Fibroblast of lung (primary cell): ENCODE results near the gene TMEM147. TPM values are rescaled to one million over a fixed set of nuclear protein-coding genes. Genes with fewer than 3 reads are reported as not detected.

Source experiments
- DNase-seq, 2 donors: peaks; one replicate each; pipeline versions ENCODE4 v3.0.0 to v3.0.0-alpha.2; 2010; ENCODE audit warnings: low read depth in 2 of 2
- H2AFZ ChIP-seq: 2 replicates; pipeline ENCODE4 v1.5.1; 2012; ENCODE audit warnings: low read length, control low read depth, inconsistent platforms
- H3K27ac ChIP-seq: 2 replicates; pipeline ENCODE4 v1.5.1; 2011; ENCODE audit warnings: low read length, control low read depth; ENCODE audit not compliant: insufficient read depth
- H3K27me3 ChIP-seq: 2 replicates; pipeline ENCODE4 v1.5.1; 2011; ENCODE audit warnings: mild to moderate bottlenecking, low read length; ENCODE audit not compliant: control insufficient read depth, insufficient read depth
- H3K36me3 ChIP-seq: 2 replicates; pipeline ENCODE4 v1.5.1; 2011; ENCODE audit warnings: low read length; ENCODE audit not compliant: control insufficient read depth, insufficient read depth
- H3K4me1 ChIP-seq: 2 replicates; pipeline ENCODE4 v1.5.1; 2011; ENCODE audit warnings: low read length; ENCODE audit not compliant: control insufficient read depth, insufficient read depth; ENCODE audit errors: extremely low read depth
- H3K4me2 ChIP-seq: 2 replicates; pipeline ENCODE4 v1.5.1; 2011; ENCODE audit warnings: low read length, control low read depth; ENCODE audit not compliant: insufficient read depth; ENCODE audit errors: extremely low read depth
- H3K4me3 ChIP-seq, 4 experiments: fragments of 200-600 bp in 1 of 4; sonication (generic) in 1 of 4; replicated peaks in 1 of 4; 2 replicates each; pipeline ENCODE4 v1.5.1; 2011 to 2016; ENCODE audit warnings: low read length in 4 of 4, low read depth in 3 of 4, mild to moderate bottlenecking in 3 of 4, control low read depth in 2 of 4, inconsistent platforms in 1 of 4, mixed read lengths in 1 of 4; ENCODE audit not compliant: insufficient read depth in 1 of 4; ENCODE audit errors: control extremely low read depth in 1 of 4
- H3K79me2 ChIP-seq: 2 replicates; pipeline ENCODE4 v1.5.1; 2012; ENCODE audit warnings: mild to moderate bottlenecking, low read length, inconsistent platforms; ENCODE audit not compliant: control insufficient read depth, insufficient read depth
- H3K9ac ChIP-seq: 2 replicates; pipeline ENCODE4 v1.5.1; 2011; ENCODE audit warnings: mild to moderate bottlenecking, low read length, control low read depth; ENCODE audit not compliant: insufficient read depth
- H3K9me3 ChIP-seq: 2 replicates; pipeline ENCODE4 v1.5.1; 2012; ENCODE audit warnings: low read depth, low read length; ENCODE audit not compliant: control insufficient read depth, insufficient read depth
- H4K20me1 ChIP-seq: 2 replicates; pipeline ENCODE4 v1.5.1; 2011; ENCODE audit warnings: low read length; ENCODE audit not compliant: control insufficient read depth, insufficient read depth; ENCODE audit errors: extremely low read depth
- CTCF ChIP-seq, 2 donors: IDR thresholded peaks in 1 of 2; conservative IDR thresholded peaks in 1 of 2; 1 replicate in 1 of 2; 2 replicates in 1 of 2; pipeline ENCODE4 v1.5.1; 2011 to 2012; ENCODE audit warnings: low read length in 2 of 2, control low read depth in 1 of 2, inconsistent platforms in 1 of 2, low read depth in 1 of 2, mild to moderate bottlenecking in 1 of 2
- EZH2 ChIP-seq: IDR thresholded peaks from 2 replicates; pipeline ENCODE4 v1.5.1; 2012; ENCODE audit warnings: low read length, control low read depth, mild to moderate bottlenecking; ENCODE audit errors: missing control alignments
- polyA minus RNA-seq: library from RNA; depleted of rRNA, polyadenylated mRNA; stranded (reverse); fragments of >200 nt; gene quantifications from 2 replicates; pipeline ENCODE4 v1.2.3, GENCODE V29; 2011; ENCODE audit warnings: low replicate concordance
- polyA plus RNA-seq, 2 donors: library from polyadenylated mRNA; depleted of rRNA in 1 of 2; stranded (reverse) in 1 of 2; unstranded in 1 of 2; fragments of >200 nt; gene quantifications; 2 replicates each; pipeline ENCODE4 v1.2.1, GENCODE V29; 2011 to 2012; ENCODE audit warnings: missing spikeins in 1 of 2
- total RNA-seq: library from RNA; depleted of rRNA; stranded (reverse); fragments of >200 nt; gene quantifications from 2 replicates; pipeline ENCODE4 v1.2.1, GENCODE V29; 2014

Gene TMEM147
- total RNA-seq: 79.6 and 95.3 TPM in 2 replicates
- 72.4 and 76.2 TPM in 2 replicates for polyA plus RNA-seq
- polyA plus RNA-seq (2012): 97.1 and 104 TPM in 2 replicates
- polyA minus RNA-seq: 209 and 249 TPM in 2 replicates

DNA sequence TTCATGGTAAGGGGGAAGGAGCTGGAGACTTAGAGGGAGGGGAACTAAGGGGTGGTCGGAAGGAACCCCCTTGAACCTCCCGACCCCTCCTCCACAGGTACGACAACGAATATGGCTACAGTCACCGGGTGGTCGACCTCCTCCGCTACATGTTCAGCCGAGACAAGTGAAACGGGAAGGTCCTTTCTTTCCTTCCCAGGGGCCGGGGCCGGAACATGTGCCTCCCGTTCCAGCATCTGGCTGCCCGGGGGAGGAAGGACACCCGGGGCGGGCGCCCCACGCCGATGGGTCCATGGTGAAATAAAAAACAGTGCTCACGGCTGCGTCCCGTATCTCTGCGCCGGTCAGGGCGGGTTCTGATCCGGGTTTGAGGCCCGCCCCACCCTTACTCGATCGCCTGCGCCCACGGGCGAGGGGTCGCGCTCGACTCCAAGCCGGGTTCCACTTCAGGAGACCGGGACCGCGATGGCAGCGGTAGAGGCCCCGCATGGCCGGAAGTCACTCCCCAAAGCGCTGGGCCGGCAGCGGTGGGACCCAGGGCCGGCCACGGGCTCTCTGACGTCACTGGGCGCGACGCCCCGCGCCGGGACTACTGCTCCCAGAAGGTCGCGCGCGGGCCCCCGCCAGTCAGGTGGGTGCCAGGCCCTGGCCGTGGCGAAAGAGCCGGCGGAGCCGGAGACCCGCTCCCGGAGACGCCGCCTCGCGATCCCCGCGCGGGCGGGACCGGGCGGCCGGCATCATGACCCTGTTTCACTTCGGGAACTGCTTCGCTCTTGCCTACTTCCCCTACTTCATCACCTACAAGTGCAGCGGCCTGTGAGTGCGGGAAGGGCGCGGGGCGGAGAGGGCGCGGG lies at the start of gene TMEM147:
TSS of gene TMEM147 (plus strand) at position 626 of the 854 bp plus-strand sequence. CDS start at position 740, 114 bp downstream.
- Histone ChIP-seq H2AFZ (peak within 1 kb of the TSS; percentile 77), H3K9me3 (no peaks in the 10 kb centered on the region), H3K27ac (peak within 1 kb of the TSS; percentile 86), H3K9ac (peak within 1 kb of the TSS; percentile 97), H3K79me2 (peaks cover 18% of the 10 kb centered on the region), H3K4me2 (peak within 1 kb of the TSS; percentile 83), H4K20me1 (no peaks in the 10 kb centered on the region), H3K36me3 (peaks cover 1% of the 10 kb centered on the region), H3K4me3 (peak within 1 kb of the TSS; percentile 71 to 91 (median 74)), H3K4me1 (peaks cover 5% of the 10 kb centered on the region), H3K27me3 (no peaks in the 10 kb centered on the region)
- DNase-seq: peak; percentile 84 to 87
- TF ChIP-seq EZH2: no peak
- no peak for TF ChIP-seq CTCF (conservative IDR thresholded peaks at IDR 0.05 in 1 of 2, IDR thresholded peaks at IDR 0.05 in 1 of 2; ENCODE audit: low read depth in 1 of 2, low read length in 2 of 2)

- no peaks in the 10 kb centered on the region for H3K79me2 ChIP-seq
- no peak overlapping the region for H3K4me3 ChIP-seq
- DNase-seq: no peak
- H3K9me3 ChIP-seq: no peaks in the 10 kb centered on the region
- TF ChIP-seq CTCF (conservative IDR thresholded peaks at IDR 0.05 in 1 of 2, IDR thresholded peaks at IDR 0.05 in 1 of 2; ENCODE audit: low read depth in 1 of 2, low read length in 2 of 2) (no peak), EZH2 (no peak)
- H3K4me2 ChIP-seq: no peak overlapping the region
- H3K27me3 ChIP-seq: peaks cover 3% of the 10 kb centered on the region
- no peak overlapping the region for H2AFZ ChIP-seq
- no peak overlapping the region for H3K27ac ChIP-seq
- H3K36me3 ChIP-seq: no peaks in the 10 kb centered on the region
- H3K4me1 ChIP-seq: no peaks in the 10 kb centered on the region
- no peaks in the 10 kb centered on the region for H4K20me1 ChIP-seq
- H3K9ac ChIP-seq: no peak overlapping the region
Measured at GRCh38 chr19:35497406-35497805, 48.0 kb upstream of the TMEM147 start.

GRCh38 chr19:35498220-35498619 lies 47.2 kb upstream of the TMEM147 start:
- no peak for TF ChIP-seq EZH2
- no peak for TF ChIP-seq CTCF (conservative IDR thresholded peaks at IDR 0.05 in 1 of 2, IDR thresholded peaks at IDR 0.05 in 1 of 2; ENCODE audit: low read depth in 1 of 2, low read length in 2 of 2)
- no peak overlapping the region for H3K4me2 ChIP-seq
- DNase-seq: no peak
- no peak overlapping the region for H3K4me3 ChIP-seq
- H4K20me1 ChIP-seq: no peaks in the 10 kb centered on the region
- H3K9me3 ChIP-seq: no peaks in the 10 kb centered on the region
- H3K36me3 ChIP-seq: no peaks in the 10 kb centered on the region
- H3K27me3 ChIP-seq: no peaks in the 10 kb centered on the region
- no peak overlapping the region for H3K27ac ChIP-seq
- H2AFZ ChIP-seq: no peak overlapping the region
- H3K4me1 ChIP-seq: no peaks in the 10 kb centered on the region
- no peaks in the 10 kb centered on the region for H3K79me2 ChIP-seq
- no peak overlapping the region for H3K9ac ChIP-seq
